ENCODE measurements around the gene GNA12.

GRCh38 chr7:2800931-2801688 is 43.0 kb downstream of the GNA12 start:
- TF ChIP-seq CTCF (IDR thresholded peaks at IDR 0.05; ENCODE audit: low read depth, low read length, poor library complexity, severe bottlenecking) (no peak), EZH2phosphoT487 (IDR thresholded peaks at IDR 0.05; ENCODE audit: borderline replicate concordance, low read length) (no peak)
